ENCODE results near the gene IFT22. TPM values are rescaled to one million over a fixed set of nuclear protein-coding genes. Genes with fewer than 3 reads are reported as not detected.

The IFT22 gene
- total RNA-seq, 1 experiment from 2014 or later: 21.3 TPM

DNA sequence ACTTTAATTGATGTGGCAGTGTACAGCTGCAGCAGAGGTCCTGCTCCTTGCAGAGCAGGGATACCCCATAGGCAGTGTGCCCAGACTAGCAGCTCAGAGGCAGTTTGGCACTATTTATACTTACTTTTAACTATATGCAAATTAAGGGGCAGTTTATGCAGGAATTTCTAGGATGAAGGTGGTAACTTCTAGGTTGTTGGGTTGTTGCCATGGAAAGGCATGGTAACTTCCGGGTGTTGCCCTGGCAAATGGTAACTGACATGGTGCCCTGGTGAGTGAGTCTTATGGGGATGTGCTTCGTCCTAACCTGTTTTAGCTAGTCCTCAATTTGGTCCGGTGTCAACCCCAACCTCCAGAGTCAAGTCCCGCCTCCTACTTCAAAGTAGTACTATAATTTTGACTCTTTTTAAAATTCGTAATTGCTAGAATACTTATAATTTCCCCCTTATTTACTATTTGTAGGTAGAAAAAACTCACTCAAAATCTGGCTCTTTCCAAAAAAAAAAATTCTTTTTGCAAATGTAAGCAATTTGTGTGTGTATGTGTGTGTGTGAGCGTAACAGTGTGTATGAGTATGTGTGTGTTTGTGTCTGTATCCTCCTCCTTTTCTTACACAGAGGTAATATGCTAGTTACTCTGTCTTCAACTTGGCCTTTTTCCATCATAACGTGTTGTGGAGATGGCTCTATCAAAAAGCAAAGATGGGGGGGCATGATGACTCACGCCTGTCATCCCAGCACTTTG is 47.0 kb upstream of the IFT22 start:
- H3K9me3 ChIP-seq (ENCODE audit: control insufficient read depth, low read depth, low read length): no peaks in the 10 kb centered on the region
- H4K8ac ChIP-seq (replicated peaks; ENCODE audit: insufficient read length, low read depth, low read length): no peak overlapping the region
- WGBS (ENCODE audit: extremely low coverage, insufficient read length, low lambda C conversion rate): no CpG with 5 or more reads among the region's 8 CpGs
- H2BK15ac ChIP-seq (ENCODE audit: low read depth, low read length): no peak overlapping the region
- H3K14ac ChIP-seq (ENCODE audit: insufficient read depth, low read length): no peak overlapping the region
- H3T11ph ChIP-seq (ENCODE audit: low read length): no peak overlapping the region
- H3K79me2 ChIP-seq (ENCODE audit: insufficient read depth, low read length): peaks cover 7% of the 10 kb centered on the region; the same call in 1 of the 2 replicates
- DNase-seq: no peak
- Mint-ChIP-seq H3K36me3 (ENCODE audit: insufficient read depth in 1 of 3, low read depth in 3 of 3) (peaks cover 10 to 48% (median 34%) of the 10 kb centered on the region in 3 experiments), H3K27ac (no peak overlapping the region; a peak in 2 of 7 replicates), H3K27me3 (ENCODE audit: low read depth) (no peaks in the 10 kb centered on the region), H3K4me3 (no peak overlapping the region), H3K4me1 (peaks cover 20 to 27% of the 10 kb centered on the region in 2 experiments), H3K9me3 (peaks cover 0 to 5% of the 10 kb centered on the region in 2 experiments; a peak in 4 of 5 replicates)
- no peak overlapping the region for H2BK20ac ChIP-seq (ENCODE audit: low read depth, low read length, poor library complexity, severe bottlenecking)
- TF ChIP-seq, protein P1, sequence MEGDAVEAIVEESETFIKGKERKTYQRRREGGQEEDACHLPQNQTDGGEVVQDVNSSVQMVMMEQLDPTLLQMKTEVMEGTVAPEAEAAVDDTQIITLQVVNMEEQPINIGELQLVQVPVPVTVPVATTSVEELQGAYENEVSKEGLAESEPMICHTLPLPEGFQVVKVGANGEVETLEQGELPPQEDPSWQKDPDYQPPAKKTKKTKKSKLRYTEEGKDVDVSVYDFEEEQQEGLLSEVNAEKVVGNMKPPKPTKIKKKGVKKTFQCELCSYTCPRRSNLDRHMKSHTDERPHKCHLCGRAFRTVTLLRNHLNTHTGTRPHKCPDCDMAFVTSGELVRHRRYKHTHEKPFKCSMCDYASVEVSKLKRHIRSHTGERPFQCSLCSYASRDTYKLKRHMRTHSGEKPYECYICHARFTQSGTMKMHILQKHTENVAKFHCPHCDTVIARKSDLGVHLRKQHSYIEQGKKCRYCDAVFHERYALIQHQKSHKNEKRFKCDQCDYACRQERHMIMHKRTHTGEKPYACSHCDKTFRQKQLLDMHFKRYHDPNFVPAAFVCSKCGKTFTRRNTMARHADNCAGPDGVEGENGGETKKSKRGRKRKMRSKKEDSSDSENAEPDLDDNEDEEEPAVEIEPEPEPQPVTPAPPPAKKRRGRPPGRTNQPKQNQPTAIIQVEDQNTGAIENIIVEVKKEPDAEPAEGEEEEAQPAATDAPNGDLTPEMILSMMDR (conservative IDR thresholded peaks at IDR 0.05): no peak
- H2BK120ac ChIP-seq (ENCODE audit: low read depth, low read length, poor library complexity, severe bottlenecking): no peak overlapping the region
- no peak overlapping the region for H2BK5ac ChIP-seq (ENCODE audit: insufficient read length, low read length)
- no peaks in the 10 kb centered on the region; the same call in 1 of the 2 replicates for H3K4me1 ChIP-seq (ENCODE audit: insufficient read depth, low read length)
- H3K9ac ChIP-seq (ENCODE audit: extremely low read depth, insufficient read length, low read length): no peak overlapping the region
- peaks cover 12% of the 10 kb centered on the region for H3K79me1 ChIP-seq (ENCODE audit: insufficient read depth, low read depth, low read length, poor library complexity, severe bottlenecking)
- no peak overlapping the region for H3K18ac ChIP-seq (ENCODE audit: insufficient read length, low read depth, low read length)
- no peak overlapping the region for H3K23ac ChIP-seq (ENCODE audit: insufficient read length, low read depth, low read length)
- H3K23me2 ChIP-seq (ENCODE audit: insufficient read length, low read depth, low read length, poor library complexity, severe bottlenecking): no peaks in the 10 kb centered on the region
- H3K27ac ChIP-seq (ENCODE audit: insufficient read length, low read depth, low read length): no peak overlapping the region
- no peak overlapping the region for H2AFZ ChIP-seq (ENCODE audit: low read length)
- H3K56ac ChIP-seq (ENCODE audit: insufficient read length, low read depth, low read length): no peak overlapping the region
- no peak overlapping the region for H4K5ac ChIP-seq (ENCODE audit: insufficient read length, low read depth, low read length)
- H2AK5ac ChIP-seq (ENCODE audit: insufficient read length, low read length): no peak overlapping the region
- H2BK12ac ChIP-seq (ENCODE audit: insufficient read length, low read depth, low read length): no peak overlapping the region
- H3K4ac ChIP-seq (ENCODE audit: low read depth, low read length): no peak overlapping the region
- H3K4me2 ChIP-seq (ENCODE audit: insufficient read depth, insufficient read length, low read length): no peak overlapping the region
- no peak overlapping the region for H4K91ac ChIP-seq (ENCODE audit: insufficient read length, low read depth, low read length)
- no peaks in the 10 kb centered on the region for H4K20me1 ChIP-seq (ENCODE audit: control insufficient read depth, insufficient read depth, insufficient read length)
- no peaks in the 10 kb centered on the region for H3K27me3 ChIP-seq (ENCODE audit: insufficient read depth, low read length)

Measured in H9 (cell line).